H9 (cell line): ENCODE measurements around the gene VRK3. TPM values are rescaled to one million over a fixed set of nuclear protein-coding genes. Genes with fewer than 3 reads are reported as not detected.

Experiments used
- DNase-seq: peaks from one replicate; pipeline ENCODE4 v3.0.0-alpha.2; 2017
- H2AFZ ChIP-seq: one replicate; pipeline ENCODE4 v1.6.1; 2013; ENCODE audit warnings: mild to moderate bottlenecking, low read length, control low read depth, moderate library complexity
- H2AK5ac ChIP-seq: 2 replicates; pipeline ENCODE4 v1.6.1; 2013; ENCODE audit warnings: low read length, control low read depth, mixed read lengths; ENCODE audit not compliant: insufficient read length
- H2BK120ac ChIP-seq: one replicate; pipeline ENCODE4 v1.6.1; 2013; ENCODE audit warnings: low read depth, mild to moderate bottlenecking, low read length, control low read depth, inconsistent platforms; ENCODE audit not compliant: poor library complexity, severe bottlenecking
- H2BK12ac ChIP-seq: 2 replicates; pipeline ENCODE4 v1.6.1; 2013; ENCODE audit warnings: low read length, control low read depth, mixed read lengths, low read depth; ENCODE audit not compliant: insufficient read length
- H2BK15ac ChIP-seq: 2 replicates; pipeline ENCODE4 v1.6.1; 2013; ENCODE audit warnings: low read depth, low read length, control low read depth
- H2BK20ac ChIP-seq: one replicate; pipeline ENCODE4 v1.6.1; 2013; ENCODE audit warnings: low read depth, mild to moderate bottlenecking, low read length, control low read depth, inconsistent platforms; ENCODE audit not compliant: poor library complexity, severe bottlenecking
- H2BK5ac ChIP-seq: 2 replicates; pipeline ENCODE4 v1.6.1; 2013; ENCODE audit warnings: low read length, control low read depth, mixed read lengths; ENCODE audit not compliant: insufficient read length
- H3K14ac ChIP-seq: 2 replicates; pipeline ENCODE4 v1.6.1; 2013; ENCODE audit warnings: low read length, control low read depth; ENCODE audit not compliant: insufficient read depth
- H3K18ac ChIP-seq: 2 replicates; pipeline ENCODE4 v1.6.1; 2013; ENCODE audit warnings: low read depth, mild to moderate bottlenecking, mixed read lengths, low read length, control low read depth; ENCODE audit not compliant: insufficient read length
- H3K23ac ChIP-seq: 2 replicates; pipeline ENCODE4 v1.6.1; 2013; ENCODE audit warnings: low read length, control low read depth, mixed read lengths, low read depth; ENCODE audit not compliant: insufficient read length
- H3K23me2 ChIP-seq: 2 replicates; pipeline ENCODE4 v1.6.1; 2013; ENCODE audit warnings: low read depth, mild to moderate bottlenecking, mixed read lengths, low read length, control low read depth; ENCODE audit not compliant: insufficient read length, poor library complexity, severe bottlenecking
- H3K27ac ChIP-seq: 2 replicates; pipeline ENCODE4 v1.5.1; 2013; ENCODE audit warnings: low read length, control low read depth, mixed read lengths, low read depth; ENCODE audit not compliant: insufficient read length
- H3K27me3 ChIP-seq: 2 replicates; pipeline ENCODE4 v1.6.1; 2013; ENCODE audit warnings: low read length, control low read depth, inconsistent platforms; ENCODE audit not compliant: insufficient read depth
- H3K4ac ChIP-seq: 2 replicates; pipeline ENCODE4 v1.6.1; 2013; ENCODE audit warnings: low read depth, mild to moderate bottlenecking, control low read depth, inconsistent platforms, low read length, moderate library complexity
- H3K4me1 ChIP-seq: 2 replicates; pipeline ENCODE4 v1.6.1; 2013; ENCODE audit warnings: low read length, control low read depth, inconsistent platforms; ENCODE audit not compliant: insufficient read depth
- H3K4me2 ChIP-seq: 2 replicates; pipeline ENCODE4 v1.6.1; 2013; ENCODE audit warnings: low read length, control low read depth, mixed read lengths; ENCODE audit not compliant: insufficient read length, insufficient read depth
- H3K56ac ChIP-seq: 2 replicates; pipeline ENCODE4 v1.6.1; 2013; ENCODE audit warnings: low read depth, mild to moderate bottlenecking, mixed read lengths, low read length, control low read depth; ENCODE audit not compliant: insufficient read length
- H3K79me1 ChIP-seq: 2 replicates; pipeline ENCODE4 v1.6.1; 2013; ENCODE audit warnings: low read depth, mild to moderate bottlenecking, moderate library complexity, low read length, control low read depth, inconsistent platforms; ENCODE audit not compliant: insufficient read depth, poor library complexity, severe bottlenecking
- H3K79me2 ChIP-seq: 2 replicates; pipeline ENCODE4 v1.6.1; 2013; ENCODE audit warnings: low read length, control low read depth, inconsistent platforms; ENCODE audit not compliant: insufficient read depth
- H3K9ac ChIP-seq: 2 replicates; pipeline ENCODE4 v1.6.1; 2013; ENCODE audit warnings: low read length, control low read depth, mixed read lengths; ENCODE audit not compliant: insufficient read length; ENCODE audit errors: extremely low read depth
- H3K9me3 ChIP-seq: one replicate; pipeline ENCODE4 v1.6.1; 2013; ENCODE audit warnings: low read depth, low read length, inconsistent platforms; ENCODE audit not compliant: control insufficient read depth
- H3T11ph ChIP-seq: one replicate; pipeline ENCODE4 v1.6.1; 2013; ENCODE audit warnings: mild to moderate bottlenecking, low read length, control low read depth, inconsistent platforms
- H4K20me1 ChIP-seq: one replicate; pipeline ENCODE4 v1.6.1; 2013; ENCODE audit not compliant: control insufficient read depth, insufficient read length, insufficient read depth
- H4K5ac ChIP-seq: 2 replicates; pipeline ENCODE4 v1.6.1; 2013; ENCODE audit warnings: low read depth, mild to moderate bottlenecking, mixed read lengths, low read length, control low read depth; ENCODE audit not compliant: insufficient read length
- H4K8ac ChIP-seq: replicated peaks from 2 replicates; pipeline ENCODE4 v1.6.1; 2013; ENCODE audit warnings: low read length, control low read depth, mixed read lengths, low read depth; ENCODE audit not compliant: insufficient read length
- H4K91ac ChIP-seq: 2 replicates; pipeline ENCODE4 v1.6.1; 2013; ENCODE audit warnings: low read depth, mild to moderate bottlenecking, moderate library complexity, mixed read lengths, low read length, control low read depth; ENCODE audit not compliant: insufficient read length
- H3K27ac Mint-ChIP-seq, 3 experiments: 2 replicates in 2 of 3; 3 replicates in 1 of 3; pipeline ENCODE4 v1.8.0; 2020 to 2021; ENCODE audit warnings: mixed read lengths in 3 of 3, mild to moderate bottlenecking in 1 of 3, moderate library complexity in 1 of 3
- H3K27me3 Mint-ChIP-seq: 2 replicates; pipeline ENCODE4 v1.8.0; 2021; ENCODE audit warnings: low read depth, mild to moderate bottlenecking, moderate library complexity, mixed read lengths
- H3K36me3 Mint-ChIP-seq, 3 experiments: 2 replicates in 2 of 3; 3 replicates in 1 of 3; pipeline ENCODE4 v1.8.0; 2020 to 2021; ENCODE audit warnings: low read depth in 3 of 3, mixed read lengths in 3 of 3; ENCODE audit not compliant: insufficient read depth in 1 of 3
- H3K4me1 Mint-ChIP-seq, 2 experiments: 2 replicates each; pipeline ENCODE4 v1.8.0; 2020; ENCODE audit warnings: mixed read lengths in 2 of 2
- H3K4me3 Mint-ChIP-seq, 2 experiments: 2 replicates in 1 of 2; 3 replicates in 1 of 2; pipeline ENCODE4 v1.8.0; 2020 to 2021; ENCODE audit warnings: mild to moderate bottlenecking in 2 of 2, mixed read lengths in 2 of 2, moderate library complexity in 1 of 2
- H3K9me3 Mint-ChIP-seq, 2 experiments: 2 replicates in 1 of 2; 3 replicates in 1 of 2; pipeline ENCODE4 v1.8.0; 2020; ENCODE audit warnings: mild to moderate bottlenecking in 2 of 2, mixed read lengths in 2 of 2, moderate library complexity in 1 of 2
- CTCF ChIP-seq: fragments of 200-600 bp; sonication (generic); conservative IDR thresholded peaks from 3 replicates; pipeline ENCODE4 v1.8.0; 2021; ENCODE audit warnings: antibody characterized with exemption, mild to moderate bottlenecking
- WGBS: extraction: QIAGEN DNeasy Blood & Tissue Kit; methylation state at CpG from one replicate; pipeline ENCODE4 v1.1.7; 2013; ENCODE audit warnings: missing lambda C conversion rate, low lambda C conversion rate, mixed read lengths; ENCODE audit not compliant: insufficient read length; ENCODE audit errors: extremely low coverage; 5-methylcytosine and 5-hydroxymethylcytosine counted together
- total RNA-seq: library from RNA; stranded (reverse); gene quantifications from 2 replicates; pipeline ENCODE4 v1.2.1, GENCODE V29; 2021

Gene VRK3
- total RNA-seq, 1 experiment from 2014 or later: 33.5 TPM

GRCh38 chr19:49956115-49956495 is 69.1 kb downstream of the VRK3 start:
- no CpG with 5 or more reads among the region's 9 CpGs for WGBS

More at GRCh38 chr19:49956115-49956495, 69.1 kb downstream of the VRK3 start:
- DNase-seq: no peak
- Histone ChIP-seq H4K8ac (no peak overlapping the region), H3K79me1 (no peaks in the 10 kb centered on the region), H3K4me2 (no peak overlapping the region), H2BK12ac (no peak overlapping the region), H3K4ac (no peak overlapping the region), H2BK120ac (no peak overlapping the region), H3K56ac (no peak overlapping the region), H3K4me1 (peaks cover 3% of the 10 kb centered on the region; the same call in 1 of the 2 replicates), H4K91ac (no peak overlapping the region), H2BK20ac (no peak overlapping the region), H3K9ac (no peak overlapping the region), H4K5ac (no peak overlapping the region), H3K23me2 (no peaks in the 10 kb centered on the region), H3K23ac (no peak overlapping the region), H4K20me1 (no peaks in the 10 kb centered on the region), H2BK15ac (no peak overlapping the region), H2BK5ac (no peak overlapping the region), H3K79me2 (no peaks in the 10 kb centered on the region), H3K18ac (no peak overlapping the region), H3K27me3 (no peaks in the 10 kb centered on the region), H3K14ac (no peak overlapping the region), H2AFZ (no peak overlapping the region), H3T11ph (no peak overlapping the region), H3K27ac (no peak overlapping the region), H3K9me3 (no peaks in the 10 kb centered on the region), H2AK5ac (no peak overlapping the region)
- H3K4me1 Mint-ChIP-seq: peaks cover 22 to 44% of the 10 kb centered on the region in 2 experiments
- H3K27ac Mint-ChIP-seq: no peak overlapping the region
- H3K27me3 Mint-ChIP-seq: peaks cover 5% of the 10 kb centered on the region
- peaks cover 0 to under 1% (median 0%) of the 10 kb centered on the region in 3 experiments; a peak in 1 of 7 replicates for H3K36me3 Mint-ChIP-seq
- H3K9me3 Mint-ChIP-seq: peaks cover under 1 to 2% of the 10 kb centered on the region in 2 experiments; a peak in 3 of 5 replicates
- H3K4me3 Mint-ChIP-seq: no peak overlapping the region
- TF ChIP-seq CTCF: no peak
